Measurements from ENCODE around the gene DAAM2.

DAAM2 gene

DNA sequence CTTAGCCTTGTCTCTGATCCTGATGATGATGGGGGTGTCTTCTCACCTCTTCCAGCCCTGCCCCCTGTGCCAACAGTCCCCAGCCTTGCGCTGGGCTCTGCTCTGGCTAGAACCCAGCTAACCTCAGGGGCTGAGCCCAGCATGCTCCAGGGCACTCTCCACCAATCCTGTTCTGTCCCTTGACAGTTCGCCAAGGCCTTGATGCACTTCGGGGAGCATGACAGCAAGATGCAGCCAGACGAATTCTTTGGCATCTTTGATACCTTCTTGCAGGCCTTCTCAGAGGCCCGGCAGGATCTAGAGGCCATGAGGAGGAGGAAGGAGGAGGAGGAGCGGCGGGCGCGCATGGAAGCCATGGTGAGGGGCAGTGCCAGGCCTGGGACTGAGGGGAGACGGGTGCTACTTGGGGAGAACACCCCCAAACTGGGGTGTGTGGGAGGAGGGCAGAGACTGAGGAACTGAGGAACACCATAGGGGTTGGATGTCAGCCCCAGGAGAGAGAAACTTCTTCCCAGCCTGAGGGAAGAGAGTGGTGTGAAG lies 109.0 kb downstream of the DAAM2 start:
- DNase-seq (ENCODE audit: insufficient read length, low spot score) (no peak), FAIRE-seq (no peak)
- TF ChIP-seq POLR2A (IDR thresholded peaks at IDR 0.05; ENCODE audit: low read depth, low read length) = no peak

DNA sequence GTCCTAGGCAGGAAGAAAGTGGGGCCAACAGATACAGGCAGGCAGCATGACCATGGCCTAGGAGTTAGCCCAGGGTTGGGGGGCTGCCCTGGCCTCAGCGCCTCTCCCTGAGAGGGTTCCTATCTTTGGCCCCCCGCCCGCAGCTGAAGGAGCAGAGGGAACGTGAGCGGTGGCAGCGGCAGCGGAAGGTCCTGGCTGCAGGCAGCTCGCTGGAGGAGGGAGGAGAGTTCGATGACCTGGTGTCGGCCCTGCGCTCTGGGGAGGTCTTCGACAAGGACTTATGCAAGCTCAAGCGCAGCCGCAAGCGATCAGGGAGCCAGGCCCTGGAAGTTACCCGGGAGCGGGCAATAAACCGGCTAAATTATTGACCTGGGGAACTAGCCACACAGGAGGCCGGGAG lies 109.5 kb downstream of the DAAM2 start:
- no peak for FAIRE-seq
- no peak for TF ChIP-seq POLR2A (IDR thresholded peaks at IDR 0.05; ENCODE audit: low read depth, low read length)
- no peak for DNase-seq (ENCODE audit: insufficient read length, low spot score)

DNA sequence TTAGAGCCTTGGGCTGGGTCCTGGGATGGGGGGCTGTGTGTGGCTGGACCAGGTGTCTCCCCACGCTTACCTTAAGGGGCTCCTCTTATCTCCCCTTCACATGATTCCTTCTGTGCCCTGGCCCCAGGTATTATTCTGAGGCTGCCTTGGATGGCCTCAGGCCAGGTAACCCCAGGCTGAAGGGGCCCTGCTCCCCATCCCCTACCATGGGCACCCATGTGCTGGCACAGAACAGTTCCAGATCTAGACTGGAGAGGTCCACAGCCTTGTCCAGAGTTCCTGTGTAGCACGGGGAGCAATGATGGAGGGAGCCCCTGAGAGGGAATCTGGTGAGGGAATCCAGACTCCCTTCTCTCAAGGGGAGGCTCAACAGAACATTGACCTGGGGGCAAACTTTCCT lies 110.0 kb downstream of the DAAM2 start:
- FAIRE-seq = no peak
- no peak for DNase-seq (ENCODE audit: insufficient read length, low spot score)
- no peak for TF ChIP-seq POLR2A (IDR thresholded peaks at IDR 0.05; ENCODE audit: low read depth, low read length)

DNA sequence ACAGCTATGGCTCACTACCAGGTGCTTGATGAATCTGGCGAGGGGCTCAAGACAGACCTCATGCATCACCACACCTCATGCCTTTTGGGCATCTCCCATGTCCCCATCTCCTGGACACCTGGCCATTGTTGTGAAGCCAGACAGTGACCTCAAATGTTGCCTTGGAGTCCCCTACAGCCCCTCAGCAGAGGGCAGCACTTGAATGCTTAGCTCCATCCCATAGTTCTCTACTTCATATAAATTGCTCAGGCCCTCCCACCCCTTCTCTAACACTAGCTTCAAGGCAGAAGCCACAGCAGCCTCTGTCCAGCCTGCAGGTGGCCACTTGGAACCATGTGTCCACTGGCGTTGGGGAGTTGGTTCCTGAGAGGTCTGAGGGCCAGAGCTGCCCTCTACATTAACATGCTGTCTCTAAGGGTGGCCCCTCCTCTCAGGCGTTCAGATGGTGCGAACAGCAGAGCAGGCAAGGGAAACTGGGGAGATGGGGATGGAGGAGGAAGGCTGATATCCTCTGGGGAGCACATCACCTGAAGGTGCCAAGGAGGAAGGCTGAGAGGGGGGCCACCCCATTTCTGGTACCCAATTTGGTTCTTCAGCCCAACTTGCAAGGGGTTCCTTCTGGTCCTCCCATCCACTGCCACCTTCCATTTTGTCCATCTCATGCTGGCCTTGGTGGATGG lies 110.8 kb downstream of the DAAM2 start:
- DNase-seq (ENCODE audit: insufficient read length, low spot score) (no peak), FAIRE-seq (no peak)
- no peak for TF ChIP-seq POLR2A (IDR thresholded peaks at IDR 0.05; ENCODE audit: low read depth, low read length)

DNA sequence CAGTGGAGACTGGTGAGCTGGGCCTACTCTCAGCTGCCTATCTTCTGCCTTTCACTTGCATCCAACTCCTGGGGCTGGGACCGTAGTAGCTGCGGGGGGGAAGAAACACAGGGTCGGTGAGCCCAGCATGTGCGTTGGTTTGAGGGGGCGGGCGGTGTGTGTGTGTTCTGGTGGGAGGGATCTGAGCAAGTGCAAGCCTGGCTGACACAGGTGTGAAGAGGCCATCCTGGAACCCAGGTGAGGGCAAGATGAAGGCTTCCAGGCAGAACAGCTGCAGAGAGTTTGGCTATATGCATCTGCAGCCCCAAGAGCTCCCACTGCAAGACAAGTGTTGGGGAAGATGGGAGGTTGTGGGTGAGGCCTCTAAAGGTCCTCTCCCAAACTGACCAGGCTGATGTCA lies 111.5 kb downstream of the DAAM2 start:
- DNase-seq (ENCODE audit: insufficient read length, low spot score) (no peak), FAIRE-seq (no peak)
- TF ChIP-seq POLR2A (IDR thresholded peaks at IDR 0.05; ENCODE audit: low read depth, low read length) = no peak

DNA sequence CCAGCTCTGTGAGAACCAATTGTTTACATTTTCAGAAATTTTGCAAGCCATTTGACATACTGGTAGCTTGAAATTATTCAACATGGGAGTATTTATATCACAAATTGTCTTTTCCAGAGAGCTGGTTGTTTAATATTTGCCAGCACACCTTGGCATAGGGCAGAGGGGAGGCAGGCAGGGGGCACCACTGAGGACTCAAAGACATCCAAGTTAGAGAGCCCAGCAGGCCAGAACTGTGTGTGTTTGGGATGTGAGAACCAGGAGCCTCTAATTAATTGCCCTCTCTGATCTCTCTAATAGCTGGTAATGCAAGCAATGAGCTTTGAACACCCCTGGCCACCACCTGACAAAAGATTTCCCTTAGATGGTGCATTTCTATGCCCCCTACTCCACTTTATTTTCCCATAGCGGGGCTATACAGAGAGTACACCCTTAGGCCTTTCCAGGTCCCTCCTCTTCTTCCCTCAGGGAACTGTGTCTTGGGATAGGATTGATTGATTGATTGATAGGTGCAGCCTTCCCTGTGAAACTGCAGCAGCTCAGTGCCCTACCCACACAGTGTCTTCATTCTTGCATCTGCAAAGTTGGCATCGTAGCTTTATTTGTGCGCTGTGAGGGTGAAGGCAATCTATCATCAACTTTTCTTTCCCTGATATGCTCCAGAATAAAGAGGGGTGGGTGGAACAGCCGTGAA lies 112.9 kb downstream of the DAAM2 start:
- FAIRE-seq = no peak
- DNase-seq (ENCODE audit: insufficient read length, low spot score) = no peak
- no peak for TF ChIP-seq POLR2A (IDR thresholded peaks at IDR 0.05; ENCODE audit: low read depth, low read length)

DNA sequence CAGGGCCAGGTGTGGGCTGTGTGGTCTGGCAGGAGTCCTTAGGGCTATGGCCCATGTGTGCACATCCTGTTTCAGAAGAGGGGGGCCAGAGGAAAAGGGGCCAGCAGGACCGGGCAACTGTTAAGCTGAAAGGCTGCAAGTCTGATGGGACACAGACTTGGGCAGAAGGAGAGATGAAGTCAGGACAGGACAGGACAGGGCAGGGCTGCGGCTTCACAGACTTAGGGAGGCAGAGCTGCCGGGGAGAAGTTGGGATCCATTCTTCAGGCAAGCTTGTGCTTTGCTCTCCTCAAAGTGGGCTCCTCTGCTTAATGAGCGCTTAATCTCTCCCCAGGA lies 113.4 kb downstream of the DAAM2 start:
- TF ChIP-seq POLR2A (IDR thresholded peaks at IDR 0.05; ENCODE audit: low read depth, low read length) = no peak
- no peak for DNase-seq (ENCODE audit: insufficient read length, low spot score)
- no peak for FAIRE-seq

DNA sequence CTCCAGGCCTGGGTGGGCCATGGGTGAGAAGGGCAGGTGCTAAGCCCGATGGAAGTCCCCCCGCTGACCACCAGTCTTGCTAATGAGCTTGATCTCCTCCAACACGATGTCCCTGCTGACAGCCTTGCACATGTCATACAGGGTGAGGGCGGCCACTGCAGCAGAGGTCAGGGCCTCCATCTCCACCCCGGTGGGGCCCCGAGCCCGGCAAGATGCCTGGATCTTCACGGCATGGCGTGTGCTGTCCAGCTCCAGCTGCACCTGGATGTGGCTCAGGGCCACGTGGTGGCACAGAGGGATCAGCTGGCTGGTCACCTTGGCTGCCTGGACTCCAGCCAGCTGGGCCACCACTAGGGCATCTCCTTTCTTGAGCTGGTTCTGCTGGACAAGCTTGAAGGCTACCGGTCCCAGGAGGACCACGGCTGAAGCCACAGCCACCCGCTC lies 114.2 kb downstream of the DAAM2 start:
- TF ChIP-seq POLR2A (IDR thresholded peaks at IDR 0.05; ENCODE audit: low read depth, low read length) = no peak
- FAIRE-seq (no peak), DNase-seq (ENCODE audit: insufficient read length, low spot score) (no peak)

DNA sequence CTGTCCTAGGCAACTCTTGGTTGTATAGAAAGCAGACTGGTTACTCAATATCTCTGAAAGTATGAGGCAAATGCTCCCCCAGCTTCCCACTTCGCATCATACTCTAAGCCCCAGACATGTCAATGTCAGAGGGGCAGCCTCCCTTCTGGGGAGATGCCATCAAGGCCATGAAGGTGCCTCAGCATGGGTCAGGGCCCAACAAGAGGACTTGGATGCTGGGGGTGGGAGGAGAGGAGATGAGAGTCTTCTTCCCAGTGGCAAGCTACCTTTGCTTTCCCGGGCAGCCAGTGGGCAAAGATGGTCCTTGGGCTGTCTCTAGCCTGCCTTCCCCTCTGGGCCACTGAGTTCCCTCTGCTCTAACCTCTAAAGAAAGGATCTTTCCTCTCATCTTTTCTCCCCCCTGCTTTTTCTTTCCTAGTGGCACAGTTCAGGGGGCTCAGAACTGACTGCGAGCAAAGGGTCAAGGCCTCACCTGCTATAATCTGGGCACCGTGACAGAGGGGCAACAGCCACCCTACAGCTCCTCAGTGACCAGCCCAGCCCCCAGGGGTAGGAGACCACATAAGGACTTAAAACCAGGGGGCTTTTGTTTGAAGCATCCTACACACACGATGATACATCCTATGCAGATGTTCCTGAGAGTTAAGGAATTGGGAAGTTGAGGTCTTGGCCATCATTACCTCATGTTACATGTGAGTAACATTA lies 115.8 kb downstream of the DAAM2 start:
- no peak for DNase-seq (ENCODE audit: insufficient read length, low spot score)
- no peak for FAIRE-seq
- no peak for TF ChIP-seq POLR2A (IDR thresholded peaks at IDR 0.05; ENCODE audit: low read depth, low read length)

DNA sequence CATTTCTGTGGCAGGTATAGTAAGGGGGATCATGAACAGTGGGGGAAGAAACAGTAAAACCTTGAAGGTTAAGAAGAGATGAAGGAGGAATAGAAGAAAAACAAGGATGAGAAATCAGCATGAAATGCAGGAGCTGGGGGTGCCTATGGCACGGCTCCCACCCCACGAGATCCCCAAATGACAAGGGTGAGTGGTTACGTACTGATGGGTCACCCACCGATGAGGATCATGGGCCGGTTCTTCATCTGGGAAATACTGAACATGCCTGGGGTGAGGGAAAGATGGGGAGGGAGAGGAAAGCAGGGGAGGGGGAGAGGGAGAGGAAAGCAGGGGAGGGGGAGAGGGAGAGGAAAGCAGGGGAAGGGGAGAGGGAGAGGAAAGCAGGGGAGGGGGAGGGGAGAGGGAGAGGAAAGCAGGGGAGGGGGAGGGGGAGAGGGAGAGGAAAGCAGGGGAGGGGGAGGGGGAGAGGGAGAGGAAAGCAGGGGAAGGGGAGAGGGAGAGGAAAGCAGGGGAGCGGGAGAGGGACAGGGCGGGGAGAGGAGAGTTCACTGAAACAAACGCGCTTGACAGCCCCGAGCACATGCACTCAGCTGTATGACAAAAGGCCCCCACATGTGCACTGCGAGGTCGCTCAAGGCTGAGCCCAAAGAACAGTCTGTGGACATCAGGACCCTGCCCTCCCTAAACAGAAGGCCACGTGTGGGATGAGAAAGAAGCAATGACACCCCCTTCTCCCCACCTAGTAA lies 116.8 kb downstream of the DAAM2 start:
- no peak for TF ChIP-seq POLR2A (IDR thresholded peaks at IDR 0.05; ENCODE audit: low read depth, low read length)

DNA sequence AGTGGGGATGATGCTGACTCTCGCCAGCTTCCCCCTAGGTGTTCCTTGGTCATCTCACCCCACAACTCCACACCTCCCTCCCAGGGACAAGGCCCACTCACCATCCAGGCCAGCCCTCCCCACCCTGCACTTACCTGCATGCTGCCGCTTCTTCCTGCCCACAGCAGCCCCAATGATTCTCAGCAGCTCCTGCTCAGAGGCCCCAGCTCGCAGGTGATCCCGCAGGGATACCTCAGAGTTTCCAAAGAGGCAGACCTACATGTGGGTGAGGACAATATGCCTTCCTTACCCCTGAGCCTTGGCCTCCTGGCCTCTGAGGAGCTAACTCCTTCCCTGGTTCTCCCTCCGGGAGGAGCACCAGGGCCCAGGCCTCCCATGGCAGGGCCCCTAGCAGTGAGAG lies 117.5 kb downstream of the DAAM2 start:
- TF ChIP-seq POLR2A (IDR thresholded peaks at IDR 0.05; ENCODE audit: low read depth, low read length) = no peak
- FAIRE-seq (no peak), DNase-seq (ENCODE audit: insufficient read length, low spot score) (no peak)

More for the DNA sequence above, 116.8 kb downstream of the DAAM2 start:
- DNase-seq (ENCODE audit: insufficient read length, low spot score) = no peak
- FAIRE-seq = no peak

DNA sequence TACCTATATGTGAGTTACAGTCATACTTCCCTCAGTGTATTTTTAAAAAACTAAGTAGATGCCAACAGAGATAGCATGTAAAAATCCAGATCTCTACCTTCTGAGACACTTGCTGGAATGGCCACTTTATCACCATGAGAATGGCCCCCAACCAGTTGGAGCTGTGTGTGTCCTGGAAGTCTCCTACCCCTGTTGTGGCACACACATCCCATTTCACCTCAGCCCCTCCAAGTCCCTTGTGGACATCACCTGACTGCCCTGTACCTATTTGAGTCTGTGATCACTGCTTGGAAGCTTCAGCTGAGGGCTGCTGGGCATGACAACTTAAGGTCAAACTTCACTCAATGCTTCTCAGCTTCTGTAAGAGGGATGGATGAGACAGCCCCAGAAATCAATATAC lies 118.0 kb downstream of the DAAM2 start:
- TF ChIP-seq POLR2A (IDR thresholded peaks at IDR 0.05; ENCODE audit: low read depth, low read length) = no peak
- DNase-seq (ENCODE audit: insufficient read length, low spot score) = no peak
- FAIRE-seq = no peak

DNA sequence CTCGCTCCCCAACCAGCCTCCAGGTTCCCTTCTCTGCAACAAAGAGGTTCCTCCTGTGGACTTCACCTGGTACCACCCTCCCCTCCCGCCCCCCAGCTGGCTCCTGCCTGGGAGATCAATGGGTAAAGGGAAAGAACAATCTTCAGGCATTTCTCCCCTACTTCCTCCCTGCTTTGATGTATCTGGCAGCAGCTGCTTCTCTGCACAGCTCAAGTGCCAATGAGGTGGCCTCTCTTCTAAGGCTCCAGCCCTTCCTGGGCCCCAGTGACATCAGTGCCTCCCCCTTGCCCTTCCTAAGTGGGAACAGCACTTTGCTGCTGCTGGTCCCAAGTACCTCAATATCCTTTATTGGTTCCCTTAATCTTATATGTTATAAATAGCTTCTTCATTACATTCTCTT lies 118.6 kb downstream of the DAAM2 start:
- FAIRE-seq (no peak), DNase-seq (ENCODE audit: insufficient read length, low spot score) (no peak)
- no peak for TF ChIP-seq POLR2A (IDR thresholded peaks at IDR 0.05; ENCODE audit: low read depth, low read length)
